ENCODE data around the gene MARCHF10.
A peak's percentile ranks its signal among the peaks of the same experiment; 100 is the strongest.
"Not testable (repeated sequence)": the region's sequence is repeated elsewhere in the genome, so short reads cannot be mapped to it uniquely, and the experiment has no call there.

The MARCHF10 gene

GRCh38 chr17:62791235-62791734, 16.8 kb downstream of the MARCHF10 start:
- FAIRE-seq, result peak; percentile 82
- peak; percentile 59 for DNase-seq (ENCODE audit: insufficient read length, low spot score)

- FAIRE-seq, result peak; percentile 90
- peak; percentile 51 for DNase-seq (ENCODE audit: insufficient read length, low spot score)
Measured at GRCh38 chr17:62790564-62790986, 17.5 kb downstream of the MARCHF10 start.

- no peak for FAIRE-seq
- peak; percentile 48 for DNase-seq (ENCODE audit: insufficient read length, low spot score)
Measured at GRCh38 chr17:62787366-62787765, 20.7 kb downstream of the MARCHF10 start.

- DNase-seq (ENCODE audit: insufficient read length, low spot score) (no peak), FAIRE-seq (no peak)
Measured at GRCh38 chr17:62786646-62787045, 21.5 kb downstream of the MARCHF10 start.

GRCh38 chr17:62785983-62786382, 22.1 kb downstream of the MARCHF10 start:
- not testable (repeated sequence) for DNase-seq (ENCODE audit: insufficient read length, low spot score); FAIRE-seq

GRCh38 chr17:62782730-62783270, 25.3 kb downstream of the MARCHF10 start:
- no peak for DNase-seq (ENCODE audit: insufficient read length, low spot score)
- FAIRE-seq, result no peak

- FAIRE-seq (no peak), DNase-seq (ENCODE audit: insufficient read length, low spot score) (no peak)
Measured at GRCh38 chr17:62781831-62782251, 26.3 kb downstream of the MARCHF10 start.

GRCh38 chr17:62781356-62781755, 26.8 kb downstream of the MARCHF10 start:
- no peak for DNase-seq (ENCODE audit: insufficient read length, low spot score)
- FAIRE-seq, result peak; percentile 66

GRCh38 chr17:62780951-62781350, 27.2 kb downstream of the MARCHF10 start:
- no peak for DNase-seq (ENCODE audit: insufficient read length, low spot score)
- FAIRE-seq, result no peak

- FAIRE-seq, result peak; percentile 26
- no peak for DNase-seq (ENCODE audit: insufficient read length, low spot score)
Measured at GRCh38 chr17:62780269-62780668, 27.8 kb downstream of the MARCHF10 start.

- FAIRE-seq (peak; percentile 97), DNase-seq (ENCODE audit: insufficient read length, low spot score) (peak; percentile 90)
Measured at GRCh38 chr17:62778990-62779681, 29.0 kb downstream of the MARCHF10 start.

- no peak for FAIRE-seq
- no peak for DNase-seq (ENCODE audit: insufficient read length, low spot score)
Measured at GRCh38 chr17:62775876-62776275, 32.2 kb downstream of the MARCHF10 start.

- no peak for FAIRE-seq
Measured at GRCh38 chr17:62774338-62774737, 33.8 kb downstream of the MARCHF10 start.

GRCh38 chr17:62767997-62768396, 40.1 kb downstream of the MARCHF10 start:
- FAIRE-seq, result peak; percentile 81
- DNase-seq (ENCODE audit: insufficient read length, low spot score), result no peak

More at GRCh38 chr17:62774338-62774737, 33.8 kb downstream of the MARCHF10 start:
- DNase-seq (ENCODE audit: insufficient read length, low spot score), result no peak

- FAIRE-seq, result peak; percentile 66
- DNase-seq (ENCODE audit: insufficient read length, low spot score), result no peak
Measured at GRCh38 chr17:62765351-62765750, 42.8 kb downstream of the MARCHF10 start.

GRCh38 chr17:62763891-62764600, 44.1 kb downstream of the MARCHF10 start:
- no peak for DNase-seq (ENCODE audit: insufficient read length, low spot score)
- peak; percentile 86 for FAIRE-seq

GRCh38 chr17:62761884-62762283, 46.2 kb downstream of the MARCHF10 start:
- DNase-seq (ENCODE audit: insufficient read length, low spot score) (no peak), FAIRE-seq (peak; percentile 87)

GRCh38 chr17:62760945-62761267, 47.2 kb downstream of the MARCHF10 start:
- DNase-seq (ENCODE audit: insufficient read length, low spot score) (no peak), FAIRE-seq (no peak)

- FAIRE-seq (peak; percentile 63), DNase-seq (ENCODE audit: insufficient read length, low spot score) (no peak)
Measured at GRCh38 chr17:62760059-62760944, 47.8 kb downstream of the MARCHF10 start.

- FAIRE-seq, result peak; percentile 87
Measured at GRCh38 chr17:62757500-62757951, 50.6 kb downstream of the MARCHF10 start.

GRCh38 chr17:62756198-62756597, 51.9 kb downstream of the MARCHF10 start:
- FAIRE-seq, result no peak
- DNase-seq (ENCODE audit: insufficient read length, low spot score), result no peak

More at GRCh38 chr17:62757500-62757951, 50.6 kb downstream of the MARCHF10 start:
- no peak for DNase-seq (ENCODE audit: insufficient read length, low spot score)
